Activated naive CD8-positive, alpha-beta T cell (primary cell): ENCODE results near the gene GSK3A.

Experiments
- H3K27ac Mint-ChIP-seq: one replicate; pipeline ENCODE4 v1.8.0; 2021; ENCODE audit warnings: mixed read lengths
- H3K27me3 Mint-ChIP-seq: one replicate; pipeline ENCODE4 v1.8.0; 2021; ENCODE audit warnings: mixed read lengths
- H3K36me3 Mint-ChIP-seq: one replicate; pipeline ENCODE4 v1.8.0; 2021; ENCODE audit warnings: mixed read lengths
- H3K4me1 Mint-ChIP-seq: one replicate; pipeline ENCODE4 v1.8.0; 2021; ENCODE audit warnings: low read depth, mixed read lengths
- H3K4me3 Mint-ChIP-seq: one replicate; pipeline ENCODE4 v1.8.0; 2021; ENCODE audit warnings: mild to moderate bottlenecking, mixed read lengths
- H3K9me3 Mint-ChIP-seq: one replicate; pipeline ENCODE4 v1.8.0; 2021; ENCODE audit warnings: low read depth, mixed read lengths

Gene GSK3A

DNA sequence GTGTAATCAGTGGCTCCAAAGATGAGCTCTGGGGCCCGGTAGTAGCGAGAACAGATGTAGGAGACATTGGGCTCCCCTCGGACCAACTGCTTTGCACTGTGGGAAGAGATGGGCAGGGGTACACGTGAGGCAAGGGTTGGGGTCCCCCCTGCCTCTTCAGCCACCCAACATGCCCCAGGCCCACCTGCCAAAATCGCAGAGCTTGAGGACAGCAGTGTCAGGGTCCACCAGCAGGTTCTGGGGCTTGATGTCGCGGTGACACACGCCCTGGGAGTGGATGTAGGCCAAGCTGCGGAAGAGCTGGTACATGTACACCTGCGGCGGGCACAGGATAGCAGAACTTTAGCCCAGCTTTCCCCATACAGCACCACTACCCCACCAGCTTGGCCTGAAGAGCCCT is 8.0 kb downstream of the GSK3A start:
- H3K9me3 Mint-ChIP-seq, result no peaks in the 10 kb centered on the region
- no peak overlapping the region for H3K27ac Mint-ChIP-seq
- peaks cover 12% of the 10 kb centered on the region for H3K4me1 Mint-ChIP-seq
- no peak overlapping the region for H3K4me3 Mint-ChIP-seq
- H3K27me3 Mint-ChIP-seq, result no peaks in the 10 kb centered on the region
- no peaks in the 10 kb centered on the region for H3K36me3 Mint-ChIP-seq

DNA sequence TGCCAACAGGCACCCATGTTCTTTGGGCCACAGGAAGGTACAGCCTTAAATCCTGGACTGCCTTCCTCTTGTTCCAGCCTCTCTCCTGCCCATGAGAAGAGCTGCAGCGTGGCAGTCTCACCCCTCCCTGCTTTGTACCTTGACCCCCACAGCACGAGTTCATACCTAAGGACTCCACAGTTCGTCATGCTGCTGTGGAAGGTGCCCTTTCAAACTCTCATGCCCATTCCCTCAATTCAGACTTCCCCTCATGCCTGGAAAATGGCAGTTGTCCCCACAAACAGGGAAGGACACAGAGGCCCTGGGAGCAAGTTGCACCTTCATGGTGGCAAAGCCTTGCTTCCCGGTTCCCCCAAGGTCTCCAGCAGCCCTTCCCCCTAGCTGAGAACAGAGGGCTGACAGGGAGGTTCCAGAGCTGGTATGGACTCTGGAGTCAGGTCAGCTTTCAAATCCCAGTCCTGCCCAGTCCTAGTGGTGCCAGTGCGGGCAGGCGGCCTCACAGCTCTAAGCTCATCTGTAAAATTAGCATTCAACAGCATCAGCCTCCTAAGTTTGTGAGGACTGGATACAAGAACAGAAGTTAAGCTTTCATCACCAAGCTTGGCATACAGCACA is 8.6 kb downstream of the GSK3A start:
- no peaks in the 10 kb centered on the region for H3K27me3 Mint-ChIP-seq
- H3K4me1 Mint-ChIP-seq, result peaks cover 10% of the 10 kb centered on the region
- H3K36me3 Mint-ChIP-seq, result no peaks in the 10 kb centered on the region
- H3K9me3 Mint-ChIP-seq, result no peaks in the 10 kb centered on the region
- H3K4me3 Mint-ChIP-seq, result no peak overlapping the region
- H3K27ac Mint-ChIP-seq, result no peak overlapping the region

DNA sequence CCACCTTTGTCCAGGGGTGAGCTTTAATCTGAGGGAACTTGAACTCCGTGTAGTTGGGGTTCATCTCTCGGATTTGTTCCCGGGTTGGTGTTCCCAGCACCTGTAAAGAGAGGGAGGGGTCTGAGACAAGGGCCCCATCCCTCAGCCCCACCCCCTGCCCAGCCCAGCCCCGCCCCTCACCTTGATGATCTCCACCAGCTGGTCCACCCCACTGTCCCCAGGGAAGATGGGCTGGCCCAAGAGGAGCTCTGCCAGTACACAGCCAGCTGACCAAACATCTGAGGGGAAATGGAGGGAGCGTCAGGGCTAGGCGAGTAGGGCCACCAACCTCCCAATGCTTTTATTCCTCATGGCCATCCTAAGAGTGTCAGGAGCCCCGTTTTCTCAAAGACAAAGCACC is 9.3 kb downstream of the GSK3A start:
- Mint-ChIP-seq H3K27me3 (no peaks in the 10 kb centered on the region), H3K36me3 (no peaks in the 10 kb centered on the region), H3K9me3 (no peaks in the 10 kb centered on the region), H3K4me3 (no peak overlapping the region), H3K4me1 (peaks cover 12% of the 10 kb centered on the region), H3K27ac (no peak overlapping the region)

DNA sequence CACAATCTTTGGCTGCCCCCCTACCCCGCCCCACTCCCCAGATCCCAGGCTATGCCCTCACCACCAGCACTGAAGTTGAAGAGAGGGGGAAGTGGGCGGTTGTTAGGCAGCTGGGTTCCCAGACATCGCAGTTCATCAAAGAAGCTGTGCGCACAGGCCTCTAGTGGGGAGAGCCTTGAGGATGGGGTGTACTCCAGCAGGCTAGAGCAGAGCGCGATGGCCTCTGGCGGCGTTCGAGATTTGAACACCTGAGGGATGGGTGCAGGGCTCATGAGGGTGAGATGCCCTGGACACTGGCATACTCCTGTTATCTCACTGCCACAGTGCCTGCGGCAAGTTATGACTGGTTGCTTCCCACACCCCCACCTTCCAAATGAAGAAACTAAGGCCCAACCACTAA is 10.0 kb downstream of the GSK3A start:
- peaks cover 17% of the 10 kb centered on the region for H3K4me1 Mint-ChIP-seq
- no peaks in the 10 kb centered on the region for H3K36me3 Mint-ChIP-seq
- no peaks in the 10 kb centered on the region for H3K27me3 Mint-ChIP-seq
- H3K9me3 Mint-ChIP-seq, result no peaks in the 10 kb centered on the region
- H3K27ac Mint-ChIP-seq, result peak overlapping the region; percentile 46
- H3K4me3 Mint-ChIP-seq, result no peak overlapping the region

- no peak overlapping the region for H3K27ac Mint-ChIP-seq
- no peaks in the 10 kb centered on the region for H3K9me3 Mint-ChIP-seq
- H3K27me3 Mint-ChIP-seq, result no peaks in the 10 kb centered on the region
- peaks cover 19% of the 10 kb centered on the region for H3K4me1 Mint-ChIP-seq
- H3K4me3 Mint-ChIP-seq, result no peak overlapping the region
- H3K36me3 Mint-ChIP-seq, result no peaks in the 10 kb centered on the region
These were observed 11.8 kb downstream of the GSK3A start for GRCh38 chr19:42230571-42230970.

DNA sequence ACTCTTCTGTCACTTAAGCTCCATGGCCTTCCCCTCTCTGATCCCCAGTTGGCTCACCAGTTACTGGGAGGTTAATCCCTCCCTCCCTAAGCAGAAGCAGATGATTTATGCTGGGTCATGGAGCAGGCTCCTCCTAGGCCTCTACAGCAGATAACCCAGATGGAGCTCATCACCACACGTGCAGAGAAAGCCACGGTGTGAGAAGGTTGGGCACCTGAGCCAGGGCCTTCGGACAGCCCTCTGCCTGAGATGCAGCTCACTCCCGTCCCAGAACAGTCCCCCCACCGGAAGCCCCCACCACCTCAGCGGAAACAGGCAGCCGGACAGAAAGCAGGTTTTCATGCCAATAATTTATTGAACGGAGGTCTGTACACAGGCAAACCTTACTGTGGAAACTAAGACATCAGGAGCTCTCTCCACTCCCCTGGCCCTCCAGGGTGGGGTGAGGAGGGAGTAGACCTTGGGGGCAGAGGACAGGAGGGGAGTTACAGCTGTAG is 12.5 kb downstream of the GSK3A start:
- Mint-ChIP-seq H3K27ac (no peak overlapping the region), H3K9me3 (no peaks in the 10 kb centered on the region)

GRCh38 chr19:42229301-42229854 is 13.0 kb downstream of the GSK3A start:
- H3K36me3 Mint-ChIP-seq, result no peaks in the 10 kb centered on the region

More for the DNA sequence above, 12.5 kb downstream of the GSK3A start:
- no peaks in the 10 kb centered on the region for H3K27me3 Mint-ChIP-seq
- H3K4me1 Mint-ChIP-seq, result peaks cover 19% of the 10 kb centered on the region
- no peak overlapping the region for H3K4me3 Mint-ChIP-seq
- no peaks in the 10 kb centered on the region for H3K36me3 Mint-ChIP-seq

GRCh38 chr19:42228641-42229040 is 13.8 kb downstream of the GSK3A start:
- H3K4me3 Mint-ChIP-seq, result no peak overlapping the region
- H3K4me1 Mint-ChIP-seq, result peaks cover 19% of the 10 kb centered on the region
- no peaks in the 10 kb centered on the region for H3K36me3 Mint-ChIP-seq
- H3K9me3 Mint-ChIP-seq, result no peaks in the 10 kb centered on the region
- H3K27me3 Mint-ChIP-seq, result no peaks in the 10 kb centered on the region
- H3K27ac Mint-ChIP-seq, result peak overlapping the region; percentile 50

More at GRCh38 chr19:42229301-42229854, 13.0 kb downstream of the GSK3A start:
- no peaks in the 10 kb centered on the region for H3K27me3 Mint-ChIP-seq
- H3K9me3 Mint-ChIP-seq, result no peaks in the 10 kb centered on the region
- H3K4me1 Mint-ChIP-seq, result peaks cover 19% of the 10 kb centered on the region
- H3K4me3 Mint-ChIP-seq, result no peak overlapping the region
- H3K27ac Mint-ChIP-seq, result no peak overlapping the region

DNA sequence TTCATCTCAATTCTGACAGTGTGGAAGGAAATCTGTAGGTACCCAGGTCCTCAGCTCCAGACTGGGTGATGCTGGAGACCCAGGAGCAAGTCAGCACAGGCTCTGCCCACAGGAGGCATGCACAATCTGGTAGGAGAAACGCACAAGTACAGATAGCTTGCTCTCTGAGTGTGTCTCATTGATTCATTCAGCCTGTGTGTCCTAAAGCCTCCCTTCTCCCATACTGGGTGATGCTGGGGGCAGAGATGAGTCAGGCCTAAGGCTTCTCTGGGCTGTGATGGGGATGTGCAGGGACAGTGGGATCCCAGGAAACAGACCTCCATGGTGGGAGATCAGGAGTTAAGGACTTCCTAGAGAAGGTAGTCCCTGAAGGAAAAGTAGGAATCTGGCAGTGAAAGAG is 15.5 kb downstream of the GSK3A start:
- Mint-ChIP-seq H3K4me3 (no peak overlapping the region), H3K4me1 (peaks cover 30% of the 10 kb centered on the region), H3K27ac (no peak overlapping the region), H3K9me3 (no peaks in the 10 kb centered on the region), H3K27me3 (no peaks in the 10 kb centered on the region), H3K36me3 (peaks cover 4% of the 10 kb centered on the region)

GRCh38 chr19:42225718-42226292 is 16.6 kb downstream of the GSK3A start:
- no peaks in the 10 kb centered on the region for H3K9me3 Mint-ChIP-seq
- no peak overlapping the region for H3K4me3 Mint-ChIP-seq
- H3K27me3 Mint-ChIP-seq, result no peaks in the 10 kb centered on the region
- H3K36me3 Mint-ChIP-seq, result peaks cover 4% of the 10 kb centered on the region
- H3K27ac Mint-ChIP-seq, result no peak overlapping the region
- H3K4me1 Mint-ChIP-seq, result peaks cover 32% of the 10 kb centered on the region

DNA sequence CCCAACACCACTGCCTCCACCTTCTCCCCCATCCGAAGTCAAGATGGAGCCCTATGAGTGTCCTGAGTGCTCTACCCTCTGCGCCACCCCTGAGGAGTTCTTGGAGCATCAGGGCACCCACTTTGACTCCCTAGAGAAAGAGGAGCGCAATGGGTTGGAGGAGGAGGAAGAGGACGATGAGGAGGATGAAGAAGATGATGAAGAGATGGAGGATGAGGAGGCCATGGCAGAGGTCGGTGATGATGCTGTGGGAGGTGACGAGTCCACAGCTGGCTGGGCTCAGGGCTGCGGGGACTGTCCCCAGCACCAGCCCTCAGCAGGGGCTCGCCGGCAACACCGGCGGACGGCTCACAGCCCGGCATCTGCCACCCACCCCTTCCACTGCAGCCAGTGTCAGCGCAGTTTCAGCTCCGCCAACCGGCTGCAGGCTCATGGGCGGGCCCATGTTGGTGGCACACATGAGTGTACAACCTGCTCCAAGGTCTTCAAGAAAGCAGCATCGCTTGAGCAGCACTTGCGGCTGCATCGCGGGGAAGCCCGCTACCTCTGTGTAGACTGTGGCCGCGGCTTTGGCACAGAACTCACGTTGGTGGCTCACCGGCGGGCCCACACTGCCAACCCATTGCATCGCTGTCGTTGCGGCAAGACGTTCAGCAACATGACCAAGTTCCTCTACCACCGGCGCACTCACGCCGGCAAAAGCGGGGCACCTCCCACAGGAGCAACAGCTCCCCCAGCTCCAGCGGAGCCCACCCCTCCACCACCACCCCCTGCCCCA is 17.3 kb downstream of the GSK3A start:
- H3K4me3 Mint-ChIP-seq, result no peak overlapping the region
- peaks cover 39% of the 10 kb centered on the region for H3K4me1 Mint-ChIP-seq
- H3K27me3 Mint-ChIP-seq, result no peaks in the 10 kb centered on the region
- H3K9me3 Mint-ChIP-seq, result no peaks in the 10 kb centered on the region
- H3K27ac Mint-ChIP-seq, result no peak overlapping the region
- peaks cover 5% of the 10 kb centered on the region for H3K36me3 Mint-ChIP-seq

- H3K36me3 Mint-ChIP-seq, result peaks cover 5% of the 10 kb centered on the region
- peaks cover 53% of the 10 kb centered on the region for H3K4me1 Mint-ChIP-seq
- H3K27ac Mint-ChIP-seq, result peak overlapping the region; percentile 99
- no peaks in the 10 kb centered on the region for H3K27me3 Mint-ChIP-seq
- H3K4me3 Mint-ChIP-seq, result peak overlapping the region; percentile 100
- no peaks in the 10 kb centered on the region for H3K9me3 Mint-ChIP-seq
These were observed 21.7 kb downstream of the GSK3A start for GRCh38 chr19:42220751-42221097.

GRCh38 chr19:42219812-42220750 is 22.3 kb downstream of the GSK3A start, which contains the start of gene ZNF526:
Gene ZNF526 (plus strand): TSS chr19:42220312. CDS start chr19:42224404, 4,092 bp downstream.
- Mint-ChIP-seq H3K36me3 (peaks cover 5% of the 10 kb centered on the region), H3K4me1 (peaks cover 59% of the 10 kb centered on the region), H3K9me3 (no peaks in the 10 kb centered on the region), H3K4me3 (peak within 1 kb of the TSS; percentile 100), H3K27me3 (no peaks in the 10 kb centered on the region), H3K27ac (peak within 1 kb of the TSS; percentile 99)
